Panc1 (cell line): Measurements from ENCODE around the gene RAMP1.

Experiments
- CTCF ChIP-seq: fragments of 450-650 bp; IDR thresholded peaks from 2 replicates; pipeline ENCODE4 v1.5.1; 2017; ENCODE audit warnings: mild to moderate bottlenecking
- REST ChIP-seq, 2 experiments: IDR thresholded peaks; 2 replicates each; pipeline ENCODE4 v1.6.1; 2011 to 2012; ENCODE audit warnings: low read depth in 2 of 2, control low read depth in 1 of 2, low read length in 1 of 2, mild to moderate bottlenecking in 1 of 2, moderate library complexity in 1 of 2; ENCODE audit not compliant: insufficient read depth in 1 of 2
- TCF7L2 ChIP-seq: IDR thresholded peaks from 2 replicates; pipeline ENCODE4 v1.6.1; 2011; ENCODE audit warnings: mild to moderate bottlenecking, low read depth, low read length, inconsistent platforms

- TF ChIP-seq CTCF (no peak), TCF7L2 (no peak), REST (IDR thresholded peaks at IDR 0.05; ENCODE audit: insufficient read depth in 1 of 2, low read depth in 2 of 2, low read length in 1 of 2) (no peak)
These were observed 14.6 kb downstream of the RAMP1 start for GRCh38 chr2:237873897-237874551.
